Breast epithelium (tissue), 4 donors: ENCODE results near the gene ZNF155. TPM values are rescaled to one million over a fixed set of nuclear protein-coding genes. Genes with fewer than 3 reads are reported as not detected.

ENCODE experiments used
- DNase-seq, 2 donors: peaks; one replicate each; pipeline ENCODE4 v3.0.0-alpha.2; 2019; ENCODE audit warnings: low spot score in 2 of 2
- H3K27ac ChIP-seq, 2 donors: fragments of 200-600 bp; sonication (generic) in 1 of 2; one replicate each; pipeline ENCODE4 v1.5.1; 2016 to 2019; ENCODE audit warnings: mild to moderate bottlenecking in 1 of 2
- H3K27me3 ChIP-seq, 2 donors: fragments of 200-600 bp; sonication (generic) in 1 of 2; one replicate each; pipeline versions ENCODE4 v1.5.1 to v1.6.0; 2017 to 2019; ENCODE audit warnings: control low read depth in 1 of 2, mild to moderate bottlenecking in 1 of 2
- H3K36me3 ChIP-seq: fragments of 200-600 bp; one replicate; pipeline ENCODE4 v1.5.1; 2019
- H3K4me1 ChIP-seq, 2 donors: fragments of 200-600 bp; sonication (generic); one replicate each; pipeline ENCODE4 v1.5.1; 2016 to 2019; ENCODE audit warnings: control low read depth in 1 of 2
- H3K4me3 ChIP-seq, 3 donors: fragments of 200-600 bp; sonication (generic); 1 replicate in 2 of 3; 2 replicates in 1 of 3; pipeline ENCODE4 v1.5.1; 2016 to 2019; ENCODE audit warnings: mild to moderate bottlenecking in 3 of 3, moderate library complexity in 2 of 3
- H3K9me3 ChIP-seq, 2 donors: fragments of 200-600 bp; sonication (generic) in 1 of 2; one replicate each; pipeline ENCODE4 v1.5.1; 2016 to 2019; ENCODE audit warnings: control low read depth in 1 of 2
- POLR2A ChIP-seq: fragments of 450-650 bp; IDR thresholded peaks from one replicate; pipeline ENCODE4 v1.6.1; 2016; ENCODE audit warnings: antibody characterized with exemption, mild to moderate bottlenecking, moderate library complexity
- POLR2AphosphoS5 ChIP-seq, 3 donors: sonication (generic); formaldehyde crosslinking; IDR thresholded peaks; one replicate each; pipeline ENCODE4 v1.6.1; 2017; ENCODE audit warnings: antibody characterized with exemption in 3 of 3
- intact Hi-C: fragments of 100-400 bp; cut with DNase I; formaldehyde crosslinking; loops from one replicate; pipeline ENCODE4 v1.15.1; 2023; ENCODE audit warnings: low total_unique reads
- total RNA-seq, 3 donors: library from RNA; depleted of rRNA; stranded (reverse); fragments of >200 nt; gene quantifications; one replicate each; pipeline ENCODE4 v1.1.0, GENCODE V29; 2016
- TF ChIP-seq, protein P1 (sequence below), 3 donors: fragments of 450-650 bp; IDR thresholded peaks; one replicate each; pipeline ENCODE4 v1.5.1; 2016 to 2017; ENCODE audit warnings: antibody characterized with exemption in 3 of 3, mild to moderate bottlenecking in 3 of 3, moderate library complexity in 3 of 3

The ZNF155 gene
- total RNA-seq, 3 donors from 2014 or later = 6.1 to 17.4 (median 15.1) TPM

DNA sequence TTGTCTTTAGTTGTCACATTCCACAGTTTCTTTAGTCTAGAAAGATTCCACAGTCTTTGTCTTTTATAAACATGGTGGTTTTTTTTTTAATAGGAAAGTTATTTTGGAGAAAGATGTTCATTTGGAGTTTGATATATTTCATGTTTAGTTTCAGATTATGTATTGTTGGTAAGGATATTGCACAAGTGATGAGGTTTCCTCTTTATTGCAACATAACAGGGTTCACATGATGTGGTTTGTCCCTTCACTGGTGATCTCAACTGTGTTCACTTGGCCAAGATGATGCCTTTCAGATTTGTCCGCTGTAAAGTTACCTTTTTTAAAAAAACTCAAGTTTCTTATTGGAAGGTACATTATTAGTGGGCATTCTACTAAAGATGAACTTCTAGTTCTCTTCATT is 22.0 kb downstream of the ZNF155 start:
- intact Hi-C loops = loop anchor here (2.0 kb wide), 1 partner anchor 55 kb away; the partner anchor contains the start of gene ZNF221
- peaks cover 28% of the 10 kb centered on the region for H3K36me3 ChIP-seq
- H3K9me3 ChIP-seq = peaks cover 45 to 55% of the 10 kb centered on the region in 2 donors

DNA sequence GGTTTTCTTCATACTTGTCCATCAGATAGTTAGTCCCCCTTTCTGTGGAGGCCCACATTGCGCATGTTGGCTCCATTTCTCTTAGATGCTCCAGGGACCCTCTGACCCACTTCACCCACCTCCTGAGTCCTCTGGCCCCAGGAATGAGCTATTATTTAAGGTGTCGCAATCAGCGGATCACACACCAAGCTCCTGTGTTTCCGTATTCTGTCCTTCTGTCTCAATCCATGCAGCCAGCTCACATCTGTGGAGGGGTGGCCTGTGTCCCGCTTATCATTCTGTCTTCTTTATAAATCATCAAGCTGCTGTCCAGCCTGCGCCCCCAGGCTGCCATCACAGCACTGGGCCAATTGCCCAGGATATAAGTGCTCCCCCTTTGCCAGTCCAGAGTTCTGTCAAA is 23.5 kb downstream of the ZNF155 start:
- peaks cover 57 to 70% of the 10 kb centered on the region in 2 donors for H3K9me3 ChIP-seq
- peaks cover 0 to 6% of the 10 kb centered on the region in 2 donors for H3K4me1 ChIP-seq
- intact Hi-C loops = no loop called here
- H3K36me3 ChIP-seq = peaks cover 31% of the 10 kb centered on the region
- H3K4me3 ChIP-seq = no peak overlapping the region
- DNase-seq = no peak
- no peaks in the 10 kb centered on the region for H3K27me3 ChIP-seq
- H3K27ac ChIP-seq = no peak overlapping the region
- no peak for TF ChIP-seq POLR2AphosphoS5 (IDR thresholded peaks at IDR 0.05)

More for the DNA sequence above, 22.0 kb downstream of the ZNF155 start:
- no peak overlapping the region for H3K4me3 ChIP-seq
- TF ChIP-seq, protein P1, sequence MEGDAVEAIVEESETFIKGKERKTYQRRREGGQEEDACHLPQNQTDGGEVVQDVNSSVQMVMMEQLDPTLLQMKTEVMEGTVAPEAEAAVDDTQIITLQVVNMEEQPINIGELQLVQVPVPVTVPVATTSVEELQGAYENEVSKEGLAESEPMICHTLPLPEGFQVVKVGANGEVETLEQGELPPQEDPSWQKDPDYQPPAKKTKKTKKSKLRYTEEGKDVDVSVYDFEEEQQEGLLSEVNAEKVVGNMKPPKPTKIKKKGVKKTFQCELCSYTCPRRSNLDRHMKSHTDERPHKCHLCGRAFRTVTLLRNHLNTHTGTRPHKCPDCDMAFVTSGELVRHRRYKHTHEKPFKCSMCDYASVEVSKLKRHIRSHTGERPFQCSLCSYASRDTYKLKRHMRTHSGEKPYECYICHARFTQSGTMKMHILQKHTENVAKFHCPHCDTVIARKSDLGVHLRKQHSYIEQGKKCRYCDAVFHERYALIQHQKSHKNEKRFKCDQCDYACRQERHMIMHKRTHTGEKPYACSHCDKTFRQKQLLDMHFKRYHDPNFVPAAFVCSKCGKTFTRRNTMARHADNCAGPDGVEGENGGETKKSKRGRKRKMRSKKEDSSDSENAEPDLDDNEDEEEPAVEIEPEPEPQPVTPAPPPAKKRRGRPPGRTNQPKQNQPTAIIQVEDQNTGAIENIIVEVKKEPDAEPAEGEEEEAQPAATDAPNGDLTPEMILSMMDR (IDR thresholded peaks at IDR 0.05) = no peak
- no peak for TF ChIP-seq POLR2AphosphoS5 (IDR thresholded peaks at IDR 0.05)
- TF ChIP-seq POLR2A = no peak
- no peaks in the 10 kb centered on the region for H3K27me3 ChIP-seq
- H3K4me1 ChIP-seq = peaks cover 0 to 6% of the 10 kb centered on the region in 2 donors
- DNase-seq = no peak
- no peak overlapping the region for H3K27ac ChIP-seq

DNA sequence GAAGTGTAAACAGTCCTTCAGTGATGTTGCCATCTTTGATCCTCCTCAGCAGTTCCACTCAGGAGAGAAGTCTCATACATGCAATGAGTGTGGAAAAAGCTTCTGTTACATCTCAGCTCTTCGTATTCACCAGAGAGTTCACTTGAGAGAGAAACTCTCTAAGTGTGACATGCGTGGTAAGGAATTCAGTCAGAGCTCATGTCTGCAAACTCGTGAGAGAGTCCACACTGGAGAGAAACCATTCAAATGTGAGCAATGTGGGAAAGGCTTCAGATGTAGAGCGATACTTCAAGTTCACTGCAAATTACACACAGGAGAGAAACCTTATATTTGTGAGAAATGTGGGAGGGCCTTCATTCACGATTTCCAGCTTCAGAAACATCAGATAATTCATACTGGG is 26.5 kb downstream of the ZNF155 start:
- Histone ChIP-seq H3K27ac (no peak overlapping the region), H3K36me3 (peaks cover 31% of the 10 kb centered on the region), H3K4me3 (peak overlapping the region in 1 of 3 donors; percentile 21), H3K4me1 (no peaks in the 10 kb centered on the region), H3K9me3 (peaks cover 62 to 90% of the 10 kb centered on the region in 2 donors), H3K27me3 (no peaks in the 10 kb centered on the region)
- no peak for TF ChIP-seq POLR2AphosphoS5 (IDR thresholded peaks at IDR 0.05)
- intact Hi-C loops = no loop called here
- DNase-seq = no peak

DNA sequence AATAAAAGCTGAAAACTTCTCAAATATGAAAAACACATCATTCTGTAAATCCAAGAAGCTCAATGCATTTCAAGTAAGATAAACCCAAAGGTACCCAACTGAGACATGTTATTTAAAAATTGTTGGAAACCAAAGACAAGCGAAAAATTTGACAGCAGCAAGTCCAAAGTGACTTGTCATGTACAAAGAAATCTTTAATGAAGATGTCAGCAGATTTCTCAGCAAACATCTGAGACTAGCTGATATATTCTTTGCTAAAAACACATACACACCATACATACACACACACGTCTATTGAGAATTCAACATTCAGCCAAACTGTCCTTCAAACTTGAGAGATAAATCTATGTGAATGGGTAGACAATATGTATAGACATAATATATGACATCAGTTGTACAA is 35.5 kb downstream of the ZNF155 start:
- H3K9me3 ChIP-seq = peaks cover 12 to 33% of the 10 kb centered on the region in 2 donors
- no peaks in the 10 kb centered on the region for H3K4me1 ChIP-seq
- no peak for TF ChIP-seq POLR2A
- TF ChIP-seq POLR2AphosphoS5 (IDR thresholded peaks at IDR 0.05) = no peak
- TF ChIP-seq, protein P1 (IDR thresholded peaks at IDR 0.05) = no peak
- no peak for DNase-seq
- intact Hi-C loops = no loop called here
- H3K27me3 ChIP-seq = no peaks in the 10 kb centered on the region
- no peaks in the 10 kb centered on the region for H3K36me3 ChIP-seq
- no peak overlapping the region for H3K4me3 ChIP-seq
- H3K27ac ChIP-seq = no peak overlapping the region

DNA sequence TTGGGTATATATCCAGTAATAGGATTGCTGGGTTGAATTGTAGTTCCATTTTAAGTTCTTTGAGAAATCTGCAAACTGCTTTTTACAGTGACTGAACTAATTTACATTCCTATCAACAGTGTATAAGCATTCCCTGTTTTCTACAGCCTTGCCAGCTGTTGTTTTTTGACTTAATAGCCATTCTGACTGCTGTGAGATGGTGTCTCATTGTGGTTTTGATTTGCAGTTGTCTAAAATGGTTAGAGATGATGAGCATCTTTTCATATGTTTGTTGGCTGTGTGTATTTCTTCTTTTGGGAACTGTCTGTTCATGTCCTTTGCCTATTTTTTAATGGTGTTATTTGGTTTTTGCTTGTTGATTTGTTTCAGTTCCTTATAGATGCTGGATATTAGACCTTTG is 37.2 kb downstream of the ZNF155 start:
- Histone ChIP-seq H3K27ac (no peak overlapping the region), H3K27me3 (no peaks in the 10 kb centered on the region), H3K9me3 (peaks cover 4 to 25% of the 10 kb centered on the region in 2 donors), H3K4me1 (no peaks in the 10 kb centered on the region), H3K4me3 (no peak overlapping the region), H3K36me3 (no peaks in the 10 kb centered on the region)
- intact Hi-C loops = no loop called here
- DNase-seq = no peak
- TF ChIP-seq POLR2AphosphoS5 (IDR thresholded peaks at IDR 0.05) (no peak), POLR2A (no peak)
- TF ChIP-seq, protein P1 (IDR thresholded peaks at IDR 0.05) = no peak

DNA sequence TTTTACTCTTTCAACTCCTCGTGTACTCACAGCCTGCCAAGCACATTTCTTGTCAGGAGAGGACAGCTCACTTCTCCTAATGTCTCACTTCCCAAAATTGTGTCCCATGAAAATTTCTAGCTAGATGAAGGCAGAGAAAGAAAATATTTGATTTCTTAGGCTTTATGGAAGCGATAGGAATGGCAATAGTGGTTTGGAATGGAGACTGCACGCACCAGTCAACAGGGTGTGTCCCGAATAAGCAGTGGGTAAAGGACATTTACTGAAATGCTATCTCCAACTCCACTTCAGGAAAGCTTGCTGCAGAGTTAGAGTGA is 40.9 kb downstream of the ZNF155 start:
- H3K4me1 ChIP-seq = no peaks in the 10 kb centered on the region
- peak overlapping the region in 1 of 2 donors; percentile 55 for H3K27ac ChIP-seq
- H3K27me3 ChIP-seq = no peaks in the 10 kb centered on the region
- intact Hi-C loops = no loop called here
- peaks cover 7% of the 10 kb centered on the region for H3K36me3 ChIP-seq
- H3K9me3 ChIP-seq = peaks cover 24 to 30% of the 10 kb centered on the region in 2 donors
- no peak for DNase-seq
- TF ChIP-seq POLR2A (no peak), POLR2AphosphoS5 (IDR thresholded peaks at IDR 0.05) (no peak)
- TF ChIP-seq, protein P1 (IDR thresholded peaks at IDR 0.05) = no peak
- peak overlapping the region; percentile 62 to 82 (median 77) for H3K4me3 ChIP-seq
